Liver (tissue), 3 donors: ENCODE data around the gene LLGL2.

Source experiments
- EGR1 ChIP-seq, 2 donors: IDR thresholded peaks; 2 replicates each; pipeline ENCODE4 v1.6.1; 2016 to 2018; ENCODE audit warnings: antibody characterized with exemption in 2 of 2, low read depth in 2 of 2
- REST ChIP-seq: IDR thresholded peaks from 2 replicates; pipeline ENCODE4 v1.6.1; 2016; ENCODE audit warnings: antibody characterized with exemption, mild to moderate bottlenecking
- YY1 ChIP-seq: IDR thresholded peaks from 2 replicates; pipeline ENCODE4 v1.6.1; 2016; ENCODE audit warnings: antibody characterized with exemption, mild to moderate bottlenecking
- TF ChIP-seq, protein P1 (sequence below): fragments of 150-350 bp; IDR thresholded peaks from 2 replicates; pipeline ENCODE4 v1.5.1; 2017; ENCODE audit warnings: improper control_type of control experiment, low read depth, low read length; ENCODE audit not compliant: missing input control
- donor health status: healthy.
- donor health status: healthy.

DNA sequence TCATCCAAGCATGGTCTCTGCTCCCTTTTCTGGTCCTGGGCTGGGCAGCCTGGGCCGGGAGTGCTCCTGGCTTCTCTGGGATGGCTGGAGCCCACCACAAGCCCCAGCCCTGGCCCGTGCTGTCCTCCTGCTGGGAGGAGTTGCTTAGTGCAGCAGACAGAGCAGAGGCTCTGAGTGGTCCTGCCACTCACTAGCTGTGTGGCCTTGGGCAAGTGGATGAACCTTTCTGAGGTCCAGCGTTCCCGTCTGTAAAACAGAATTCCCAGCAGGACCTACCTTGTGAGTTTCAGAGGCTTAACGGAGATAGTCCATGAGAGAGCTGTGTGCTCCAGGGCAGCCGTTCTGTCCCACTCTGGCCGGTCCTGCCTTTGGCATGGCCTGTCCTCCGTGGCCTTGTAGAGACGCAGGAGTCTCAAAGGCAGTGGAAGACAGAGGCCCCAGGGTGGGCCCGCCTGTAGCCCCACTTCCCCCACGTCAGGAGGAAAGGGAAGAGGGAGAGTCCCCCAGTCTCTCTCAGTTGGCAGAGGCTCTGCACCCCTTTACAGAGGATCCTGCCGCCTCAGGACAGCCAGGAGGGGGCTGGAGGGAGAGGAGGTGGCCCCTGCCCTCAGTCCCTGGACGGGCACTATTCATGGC is 69.9 kb downstream of the LLGL2 start:
- TF ChIP-seq, protein P1, sequence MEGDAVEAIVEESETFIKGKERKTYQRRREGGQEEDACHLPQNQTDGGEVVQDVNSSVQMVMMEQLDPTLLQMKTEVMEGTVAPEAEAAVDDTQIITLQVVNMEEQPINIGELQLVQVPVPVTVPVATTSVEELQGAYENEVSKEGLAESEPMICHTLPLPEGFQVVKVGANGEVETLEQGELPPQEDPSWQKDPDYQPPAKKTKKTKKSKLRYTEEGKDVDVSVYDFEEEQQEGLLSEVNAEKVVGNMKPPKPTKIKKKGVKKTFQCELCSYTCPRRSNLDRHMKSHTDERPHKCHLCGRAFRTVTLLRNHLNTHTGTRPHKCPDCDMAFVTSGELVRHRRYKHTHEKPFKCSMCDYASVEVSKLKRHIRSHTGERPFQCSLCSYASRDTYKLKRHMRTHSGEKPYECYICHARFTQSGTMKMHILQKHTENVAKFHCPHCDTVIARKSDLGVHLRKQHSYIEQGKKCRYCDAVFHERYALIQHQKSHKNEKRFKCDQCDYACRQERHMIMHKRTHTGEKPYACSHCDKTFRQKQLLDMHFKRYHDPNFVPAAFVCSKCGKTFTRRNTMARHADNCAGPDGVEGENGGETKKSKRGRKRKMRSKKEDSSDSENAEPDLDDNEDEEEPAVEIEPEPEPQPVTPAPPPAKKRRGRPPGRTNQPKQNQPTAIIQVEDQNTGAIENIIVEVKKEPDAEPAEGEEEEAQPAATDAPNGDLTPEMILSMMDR, result no peak
- TF ChIP-seq REST (no peak), YY1 (no peak), EGR1 (IDR thresholded peaks at IDR 0.05; ENCODE audit: low read depth in 2 of 2) (no peak)
